KMS-11 (cell line): Measurements from ENCODE around the gene C16orf78.

ENCODE experiments used
- H2AFZ ChIP-seq: fragments of 200-600 bp; sonication (generic); 2 replicates; pipeline ENCODE4 v1.6.1; 2016; ENCODE audit warnings: antibody characterized with exemption, mixed run types, low read depth
- H3K27ac ChIP-seq: fragments of 200-600 bp; sonication (generic); 2 replicates; pipeline ENCODE4 v1.6.1; 2016; ENCODE audit warnings: mild to moderate bottlenecking, mixed run types
- H3K27me3 ChIP-seq: fragments of 200-600 bp; sonication (generic); 2 replicates; pipeline ENCODE4 v1.6.1; 2017; ENCODE audit warnings: mild to moderate bottlenecking, low read depth, mixed run types, moderate library complexity; ENCODE audit not compliant: insufficient read depth
- H3K36me3 ChIP-seq: fragments of 200-600 bp; sonication (generic); 2 replicates; pipeline ENCODE4 v1.6.1; 2017; ENCODE audit warnings: mild to moderate bottlenecking, mixed run types; ENCODE audit not compliant: insufficient read depth
- H3K4me1 ChIP-seq: fragments of 200-600 bp; sonication (generic); 2 replicates; pipeline ENCODE4 v1.6.1; 2016; ENCODE audit warnings: mild to moderate bottlenecking, low read depth, mixed run types; ENCODE audit not compliant: poor library complexity, severe bottlenecking
- H3K4me2 ChIP-seq: fragments of 200-600 bp; sonication (generic); 2 replicates; pipeline ENCODE4 v1.7.0; 2016; ENCODE audit warnings: mild to moderate bottlenecking, mixed run types
- H3K4me3 ChIP-seq: fragments of 200-600 bp; sonication (generic); IDR thresholded peaks from 2 replicates; pipeline ENCODE4 v1.6.1; 2017; ENCODE audit warnings: low read depth, low read length, mixed read lengths; ENCODE audit not compliant: insufficient read depth
- H3K79me2 ChIP-seq: fragments of 200-600 bp; sonication (generic); 2 replicates; pipeline ENCODE4 v1.6.1; 2016; ENCODE audit warnings: low read depth, mixed run types; ENCODE audit not compliant: insufficient read depth
- H3K9ac ChIP-seq: fragments of 200-600 bp; sonication (generic); 2 replicates; pipeline ENCODE4 v1.6.1; 2016; ENCODE audit warnings: mild to moderate bottlenecking, mixed run types
- H4K20me1 ChIP-seq: fragments of 200-600 bp; sonication (generic); 2 replicates; pipeline ENCODE4 v1.6.1; 2016; ENCODE audit warnings: mild to moderate bottlenecking, mixed run types; ENCODE audit not compliant: insufficient read depth
- CTCF ChIP-seq: fragments of 200-600 bp; sonication (generic); conservative IDR thresholded peaks from 2 replicates; pipeline ENCODE4 v1.6.1; 2017; ENCODE audit warnings: low read depth, mild to moderate bottlenecking, antibody characterized with exemption, low read length, moderate library complexity, mixed read lengths

Gene C16orf78

GRCh38 chr16:49437344-49437743 is 63.7 kb downstream of the C16orf78 start:
- Histone ChIP-seq H3K4me3 (no peak overlapping the region), H3K4me2 (no peak overlapping the region), H3K27me3 (no peaks in the 10 kb centered on the region), H4K20me1 (no peaks in the 10 kb centered on the region), H3K36me3 (no peaks in the 10 kb centered on the region), H3K27ac (no peak overlapping the region), H3K9ac (no peak overlapping the region), H2AFZ (no peak overlapping the region), H3K79me2 (no peaks in the 10 kb centered on the region), H3K4me1 (peaks cover 12% of the 10 kb centered on the region)
- TF ChIP-seq CTCF = no peak

DNA sequence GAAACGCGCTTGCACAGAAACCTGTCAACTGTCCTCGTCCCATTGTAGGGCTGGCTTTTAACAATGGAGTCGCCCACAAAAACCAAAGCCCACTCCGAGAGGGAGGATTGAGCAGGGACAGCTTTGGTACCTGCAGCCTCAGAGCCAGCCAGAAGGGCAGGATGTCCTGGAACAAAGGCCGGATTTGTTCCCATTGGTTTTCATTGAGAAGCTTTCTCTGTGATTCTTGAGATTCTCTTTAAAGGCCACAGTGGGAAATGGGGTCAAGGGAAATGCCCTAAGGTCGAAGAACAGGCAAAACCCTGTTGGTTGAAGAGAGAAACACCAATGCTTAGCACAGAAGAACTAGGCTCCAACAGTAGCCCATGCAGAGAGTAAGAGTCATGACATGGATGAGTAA is 65.4 kb downstream of the C16orf78 start:
- no peak for TF ChIP-seq CTCF
- H3K36me3 ChIP-seq = no peaks in the 10 kb centered on the region
- peaks cover 12% of the 10 kb centered on the region for H3K4me1 ChIP-seq
- no peak overlapping the region for H3K27ac ChIP-seq
- no peak overlapping the region for H3K4me2 ChIP-seq
- H3K9ac ChIP-seq = no peak overlapping the region
- no peak overlapping the region for H2AFZ ChIP-seq
- H3K27me3 ChIP-seq = no peaks in the 10 kb centered on the region
- no peak overlapping the region for H3K4me3 ChIP-seq
- no peaks in the 10 kb centered on the region for H3K79me2 ChIP-seq
- H4K20me1 ChIP-seq = no peaks in the 10 kb centered on the region

GRCh38 chr16:49439676-49440075 is 66.1 kb downstream of the C16orf78 start:
- no peaks in the 10 kb centered on the region for H3K79me2 ChIP-seq
- H3K4me2 ChIP-seq = no peak overlapping the region
- H3K4me1 ChIP-seq = peaks cover 12% of the 10 kb centered on the region
- H4K20me1 ChIP-seq = no peaks in the 10 kb centered on the region
- no peak overlapping the region for H3K4me3 ChIP-seq
- H3K27ac ChIP-seq = no peak overlapping the region
- H3K27me3 ChIP-seq = no peaks in the 10 kb centered on the region
- no peak for TF ChIP-seq CTCF
- no peak overlapping the region for H3K9ac ChIP-seq
- H3K36me3 ChIP-seq = no peaks in the 10 kb centered on the region
- H2AFZ ChIP-seq = no peak overlapping the region

DNA sequence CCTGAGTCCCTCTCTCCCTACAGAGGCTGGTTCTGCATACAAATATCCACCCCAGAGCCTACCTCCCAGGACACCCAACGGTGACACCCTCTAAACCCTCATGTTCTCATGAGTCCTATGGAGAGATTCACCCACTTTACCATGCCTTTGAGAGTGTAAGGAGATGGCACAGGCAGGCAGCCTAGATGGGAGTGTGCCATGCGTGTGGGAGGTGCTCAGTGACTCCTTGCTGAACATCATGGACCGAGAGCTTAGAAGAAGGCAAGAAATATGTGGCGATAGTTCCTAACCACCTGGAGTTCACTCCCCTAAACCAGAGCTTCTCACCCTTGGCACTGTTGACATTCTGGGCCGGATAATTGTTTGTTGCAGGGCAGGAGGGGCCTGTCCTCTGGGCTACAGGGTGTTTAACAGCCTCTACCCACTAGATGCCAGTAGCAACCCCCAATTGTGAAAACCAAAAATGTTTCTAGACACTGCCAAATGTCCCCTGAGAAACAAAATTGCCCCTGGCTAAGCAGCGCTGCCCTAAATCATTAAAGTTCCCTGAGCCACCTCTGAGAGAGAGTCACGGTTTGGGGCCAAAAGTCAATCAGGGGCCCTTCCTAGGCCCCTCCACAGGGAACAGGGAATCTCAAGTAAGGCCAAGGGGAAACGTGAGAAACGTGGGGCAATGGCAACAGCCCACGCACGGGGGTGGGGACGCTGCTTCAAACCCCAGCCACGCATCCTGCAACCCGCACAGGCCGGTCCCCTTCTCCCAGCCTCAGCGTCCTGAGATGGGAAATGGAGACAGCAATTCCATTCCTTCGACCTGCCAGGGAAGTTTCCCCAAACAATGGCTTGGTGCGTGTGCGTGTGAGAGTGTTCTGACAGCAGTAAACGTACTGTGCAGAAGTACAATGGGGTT is 66.8 kb downstream of the C16orf78 start:
- Histone ChIP-seq H3K9ac (no peak overlapping the region), H3K27ac (no peak overlapping the region)

More for the DNA sequence above, 66.8 kb downstream of the C16orf78 start:
- Histone ChIP-seq H3K4me1 (peaks cover 12% of the 10 kb centered on the region), H4K20me1 (no peaks in the 10 kb centered on the region), H3K79me2 (no peaks in the 10 kb centered on the region), H3K36me3 (no peaks in the 10 kb centered on the region), H3K27me3 (no peaks in the 10 kb centered on the region), H3K4me2 (no peak overlapping the region), H2AFZ (no peak overlapping the region), H3K4me3 (no peak overlapping the region)
- TF ChIP-seq CTCF = no peak
